Endothelial cell of umbilical vein (primary cell): ENCODE measurements around the gene F2. TPM values are rescaled to one million over a fixed set of nuclear protein-coding genes. Genes with fewer than 3 reads are reported as not detected.

Source experiments
- BruUV-seq: library from RNA; stranded (reverse); fragments of 400-500 nt; replicated peaks from 2 replicates; lab custom pipeline; 2021; lab: Mats Ljungman, UMichigan
- CTCF ChIA-PET: fragments of 300-600, 350-600 bp; sonication (Branson Sonifier 250); formaldehyde crosslinking; loops from one replicate; lab custom pipeline; 2021; ENCODE audit warnings: antibody characterized with exemption, inconsistent platforms; lab: Charles Lee
- POLR2A ChIA-PET: fragments of 300-600, 350-600 bp; sonication (Branson Sonifier 250); formaldehyde crosslinking; loops from one replicate; lab custom pipeline; 2021; ENCODE audit warnings: antibody characterized with exemption, inconsistent platforms; lab: Charles Lee
- DNase-seq: peaks from one replicate; pipeline ENCODE4 v3.0.0-alpha.2; 2011; ENCODE audit warnings: low read depth, low spot score
- FAIRE-seq: peaks from 2 replicates; lab custom pipeline; 2011; peaks lifted over from hg19 to GRCh38; lab: Jason Lieb, UNC
- H2AFZ ChIP-seq: 2 replicates; pipeline ENCODE4 v1.6.0; 2012; ENCODE audit warnings: low read depth, low read length, control low read depth, inconsistent platforms
- H3K27ac ChIP-seq: 2 replicates; pipeline ENCODE4 v1.5.1; 2011; ENCODE audit warnings: low read depth, mild to moderate bottlenecking, control low read depth, low read length, moderate library complexity; ENCODE audit not compliant: insufficient read depth
- H3K27me3 ChIP-seq, 2 experiments: 2 replicates each; pipeline versions ENCODE4 v1.6.0 to v1.6.1; 2011; ENCODE audit warnings: low read length in 2 of 2, mixed read lengths in 1 of 2; ENCODE audit not compliant: control insufficient read depth in 2 of 2, insufficient read depth in 2 of 2
- H3K36me3 ChIP-seq, 2 experiments: 2 replicates in 1 of 2; 3 replicates in 1 of 2; pipeline ENCODE4 v1.5.1; 2011; ENCODE audit warnings: low read length in 2 of 2, mild to moderate bottlenecking in 1 of 2, moderate library complexity in 1 of 2; ENCODE audit not compliant: control insufficient read depth in 2 of 2, insufficient read depth in 2 of 2; ENCODE audit errors: extremely low read depth in 1 of 2
- H3K4me1 ChIP-seq: 3 replicates; pipeline ENCODE4 v1.5.1; 2011; ENCODE audit warnings: mild to moderate bottlenecking, low read length; ENCODE audit not compliant: control insufficient read depth, insufficient read depth; ENCODE audit errors: extremely low read depth
- H3K4me2 ChIP-seq: 2 replicates; pipeline ENCODE4 v1.6.1; 2011; ENCODE audit warnings: low read length, control low read depth, mixed read lengths; ENCODE audit not compliant: insufficient read depth
- H3K4me3 ChIP-seq, 3 experiments: fragments of 200-600 bp in 1 of 3; sonication (generic), shearing (Covaris generic) in 1 of 3; replicated peaks in 1 of 3; 2 replicates each; pipeline ENCODE4 v1.5.1; 2011 to 2016; ENCODE audit warnings: control low read depth in 3 of 3, low read length in 3 of 3, mild to moderate bottlenecking in 2 of 3, inconsistent platforms in 1 of 3, low read depth in 1 of 3, moderate library complexity in 1 of 3; ENCODE audit not compliant: insufficient read depth in 1 of 3
- H3K79me2 ChIP-seq: 2 replicates; pipeline ENCODE4 v1.6.0; 2012; ENCODE audit warnings: low read length, inconsistent platforms; ENCODE audit not compliant: control insufficient read depth, insufficient read depth
- H3K9ac ChIP-seq: replicated peaks from 2 replicates; pipeline ENCODE3; 2011; ENCODE audit warnings: low read length, control low read depth; ENCODE audit not compliant: insufficient read depth; ENCODE audit errors: extremely low read depth
- H3K9me1 ChIP-seq: replicated peaks from 3 replicates; pipeline ENCODE4 v1.6.0; 2011; ENCODE audit warnings: mild to moderate bottlenecking, low read length; ENCODE audit not compliant: control insufficient read depth, insufficient read depth; ENCODE audit errors: extremely low read depth
- H3K9me3 ChIP-seq: replicated peaks from 2 replicates; pipeline ENCODE4 v1.5.1; 2012; ENCODE audit warnings: low read length, inconsistent platforms; ENCODE audit not compliant: control insufficient read depth, insufficient read depth
- H4K20me1 ChIP-seq: replicated peaks from 2 replicates; pipeline ENCODE3; 2011; ENCODE audit warnings: mild to moderate bottlenecking, low read length; ENCODE audit not compliant: control insufficient read depth, insufficient read depth; ENCODE audit errors: extremely low read depth
- EZH2 ChIP-seq: IDR thresholded peaks from 2 replicates; pipeline ENCODE4 v1.6.1; 2012; ENCODE audit warnings: borderline replicate concordance, low read depth, mild to moderate bottlenecking, moderate library complexity, low read length, inconsistent platforms; ENCODE audit not compliant: severe bottlenecking
- GATA2 ChIP-seq: IDR thresholded peaks from 2 replicates; pipeline ENCODE4 v1.7.0; 2011; ENCODE audit warnings: low read depth, mild to moderate bottlenecking, moderate library complexity, mixed read lengths, low read length; ENCODE audit not compliant: insufficient read length, insufficient read depth
- JUN ChIP-seq: IDR thresholded peaks from 2 replicates; pipeline ENCODE4 v1.6.1; 2011; ENCODE audit warnings: borderline replicate concordance, low read depth; ENCODE audit not compliant: insufficient read length, insufficient read depth
- MYC ChIP-seq: IDR thresholded peaks from one replicate; pipeline ENCODE4 v1.6.1; 2011; ENCODE audit warnings: mild to moderate bottlenecking, low read depth, low read length
- POLR2A ChIP-seq: IDR thresholded peaks from 2 replicates; pipeline ENCODE4 v1.6.1; 2012; ENCODE audit warnings: low read depth, mild to moderate bottlenecking, control low read depth, low read length
- POLR2AphosphoS5 ChIP-seq: IDR thresholded peaks from 2 replicates; pipeline ENCODE4 v1.6.1; 2012; ENCODE audit warnings: low read depth, mild to moderate bottlenecking, control low read depth, low read length, moderate library complexity; ENCODE audit not compliant: insufficient read depth
- dilution Hi-C: fragments of 300-500 bp; cut with MboI; formaldehyde crosslinking; loops from one replicate; pipeline ENCODE4 v1.15.0; 2019; ENCODE audit warnings: low sequenced_read_pairs; ENCODE audit not compliant: extremely low pct_ligation_motif_present
- intact Hi-C: fragments of 100-400 bp; cut with micrococcal nuclease; formaldehyde crosslinking; loops from one replicate; pipeline ENCODE4 v1.10.0; 2022
- polyA plus RNA-seq, 4 experiments: library from polyadenylated mRNA; depleted of rRNA in 3 of 4; stranded (reverse) in 3 of 4; unstranded in 1 of 4; fragments of >200 nt; gene quantifications; 2 replicates each; pipeline versions ENCODE4 v1.2.1 to v1.2.3, GENCODE V29; 2011 to 2012; ENCODE audit warnings: missing spikeins in 1 of 4
- total RNA-seq: library from RNA; stranded (reverse); gene quantifications from 2 replicates; pipeline ENCODE4 v1.2.3, GENCODE V29; 2021
- TF ChIP-seq, protein P1 (sequence below), 2 donors: IDR thresholded peaks; 1 replicate in 1 of 2; 2 replicates in 1 of 2; pipeline ENCODE4 v1.5.1; 2011; ENCODE audit warnings: low read length in 2 of 2, mild to moderate bottlenecking in 2 of 2, moderate library complexity in 2 of 2, control low read depth in 1 of 2, inconsistent platforms in 1 of 2, low read depth in 1 of 2; ENCODE audit not compliant: insufficient read depth in 1 of 2; ENCODE audit errors: extremely low read depth in 1 of 2

Gene F2
- total and polyA plus RNA-seq, 2 donors (not counting 3 experiments of a cell fraction or from before 2014, with no cell fraction given) = 0.04 TPM; not detected in 1

DNA sequence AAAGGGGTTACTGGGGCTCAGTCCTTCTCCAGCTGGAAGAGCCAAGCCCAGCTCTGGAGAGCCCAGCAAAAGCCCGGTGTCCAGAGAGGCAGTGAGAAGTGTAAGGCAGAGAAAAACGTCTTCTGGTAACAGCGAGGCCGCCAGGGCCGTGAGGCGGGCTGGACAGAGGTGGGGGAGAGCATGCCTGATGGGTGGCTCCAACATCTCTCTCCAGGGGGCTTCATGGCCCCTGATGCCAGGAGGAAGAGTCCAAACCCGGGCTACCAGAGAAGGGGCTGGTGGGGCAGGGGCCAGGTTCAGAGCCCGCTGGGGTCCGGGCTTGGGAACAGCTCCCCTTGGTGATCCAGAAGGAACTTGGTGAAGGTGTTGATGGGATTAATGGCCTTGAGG, 40.3 kb upstream of the F2 start:
- no peaks in the 10 kb centered on the region for H3K27me3 ChIP-seq
- H2AFZ ChIP-seq = no peak overlapping the region
- no peaks in the 10 kb centered on the region for H3K9me3 ChIP-seq
- FAIRE-seq = no peak
- no peaks in the 10 kb centered on the region for H3K79me2 ChIP-seq
- TF ChIP-seq POLR2AphosphoS5 (no peak), POLR2A (no peak), JUN (no peak), EZH2 (no peak), MYC (no peak), GATA2 (no peak)
- TF ChIP-seq, protein P1, sequence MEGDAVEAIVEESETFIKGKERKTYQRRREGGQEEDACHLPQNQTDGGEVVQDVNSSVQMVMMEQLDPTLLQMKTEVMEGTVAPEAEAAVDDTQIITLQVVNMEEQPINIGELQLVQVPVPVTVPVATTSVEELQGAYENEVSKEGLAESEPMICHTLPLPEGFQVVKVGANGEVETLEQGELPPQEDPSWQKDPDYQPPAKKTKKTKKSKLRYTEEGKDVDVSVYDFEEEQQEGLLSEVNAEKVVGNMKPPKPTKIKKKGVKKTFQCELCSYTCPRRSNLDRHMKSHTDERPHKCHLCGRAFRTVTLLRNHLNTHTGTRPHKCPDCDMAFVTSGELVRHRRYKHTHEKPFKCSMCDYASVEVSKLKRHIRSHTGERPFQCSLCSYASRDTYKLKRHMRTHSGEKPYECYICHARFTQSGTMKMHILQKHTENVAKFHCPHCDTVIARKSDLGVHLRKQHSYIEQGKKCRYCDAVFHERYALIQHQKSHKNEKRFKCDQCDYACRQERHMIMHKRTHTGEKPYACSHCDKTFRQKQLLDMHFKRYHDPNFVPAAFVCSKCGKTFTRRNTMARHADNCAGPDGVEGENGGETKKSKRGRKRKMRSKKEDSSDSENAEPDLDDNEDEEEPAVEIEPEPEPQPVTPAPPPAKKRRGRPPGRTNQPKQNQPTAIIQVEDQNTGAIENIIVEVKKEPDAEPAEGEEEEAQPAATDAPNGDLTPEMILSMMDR (IDR thresholded peaks at IDR 0.05; ENCODE audit: extremely low read depth in 1 of 2, insufficient read depth in 1 of 2, low read depth in 1 of 2, low read length in 2 of 2) = no peak
- no peak overlapping the region for H3K27ac ChIP-seq
- ChIA-PET POLR2A (no interaction called here), CTCF (no interaction called here)
- intact Hi-C loops = no loop called here
- DNase-seq = no peak
- H3K9ac ChIP-seq = no peak overlapping the region
- BruUV-seq = no TSS peak
- H3K4me2 ChIP-seq = no peak overlapping the region
- H3K4me3 ChIP-seq = no peak overlapping the region
- H3K9me1 ChIP-seq = no peaks in the 10 kb centered on the region
- no peaks in the 10 kb centered on the region for H4K20me1 ChIP-seq
- peaks cover 0 to 32% of the 10 kb centered on the region in 2 experiments for H3K36me3 ChIP-seq
- H3K4me1 ChIP-seq = no peaks in the 10 kb centered on the region
- dilution Hi-C loops = no loop called here
